Measurements from ENCODE around the gene NXPH4. TPM values are rescaled to one million over a fixed set of nuclear protein-coding genes. Genes with fewer than 3 reads are reported as not detected.

NXPH4 gene
- total RNA-seq, 4 donors from 2014 or later = 18.4 to 21.3 (median 19.9) TPM

GRCh38 chr12:57235017-57235727, 18.6 kb downstream of the NXPH4 start:
- no peak for DNase-seq (ENCODE audit: low spot score in 2 of 2)
- H3K4me3 ChIP-seq (ENCODE audit: low read depth, poor library complexity, severe bottlenecking) = no peak overlapping the region
- intact Hi-C loops (cut with DNase I; ENCODE audit: low total_unique reads) = no loop called here
- TF ChIP-seq POLR2A (IDR thresholded peaks at IDR 0.05) = no peak
- TF ChIP-seq, protein P1, sequence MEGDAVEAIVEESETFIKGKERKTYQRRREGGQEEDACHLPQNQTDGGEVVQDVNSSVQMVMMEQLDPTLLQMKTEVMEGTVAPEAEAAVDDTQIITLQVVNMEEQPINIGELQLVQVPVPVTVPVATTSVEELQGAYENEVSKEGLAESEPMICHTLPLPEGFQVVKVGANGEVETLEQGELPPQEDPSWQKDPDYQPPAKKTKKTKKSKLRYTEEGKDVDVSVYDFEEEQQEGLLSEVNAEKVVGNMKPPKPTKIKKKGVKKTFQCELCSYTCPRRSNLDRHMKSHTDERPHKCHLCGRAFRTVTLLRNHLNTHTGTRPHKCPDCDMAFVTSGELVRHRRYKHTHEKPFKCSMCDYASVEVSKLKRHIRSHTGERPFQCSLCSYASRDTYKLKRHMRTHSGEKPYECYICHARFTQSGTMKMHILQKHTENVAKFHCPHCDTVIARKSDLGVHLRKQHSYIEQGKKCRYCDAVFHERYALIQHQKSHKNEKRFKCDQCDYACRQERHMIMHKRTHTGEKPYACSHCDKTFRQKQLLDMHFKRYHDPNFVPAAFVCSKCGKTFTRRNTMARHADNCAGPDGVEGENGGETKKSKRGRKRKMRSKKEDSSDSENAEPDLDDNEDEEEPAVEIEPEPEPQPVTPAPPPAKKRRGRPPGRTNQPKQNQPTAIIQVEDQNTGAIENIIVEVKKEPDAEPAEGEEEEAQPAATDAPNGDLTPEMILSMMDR (IDR thresholded peaks at IDR 0.05) = no peak
- 47 to 48% methylated on average over 17 to 26 of the region's 26 CpGs for WGBS, 2 donors

DNA sequence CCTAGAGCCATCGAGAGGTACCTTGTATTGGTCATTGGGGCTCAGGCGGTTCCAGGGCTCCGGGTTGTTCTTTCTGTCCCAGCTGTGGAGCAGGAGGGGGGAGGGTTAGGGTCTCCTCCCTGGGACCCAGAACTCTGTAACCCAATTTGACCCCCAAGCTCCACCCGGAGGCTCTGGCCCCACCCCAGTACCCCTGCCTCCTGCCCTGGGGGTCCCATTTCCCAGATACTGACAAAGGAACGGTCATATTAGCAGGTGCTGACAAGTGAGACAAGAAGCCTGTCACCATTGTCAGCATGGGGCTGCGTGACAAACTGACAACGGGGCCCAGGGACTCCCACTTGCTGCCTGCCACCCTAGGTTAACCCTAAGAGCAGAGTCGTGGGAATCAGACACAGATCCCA, 19.1 kb downstream of the NXPH4 start:
- intact Hi-C loops (cut with DNase I; ENCODE audit: low total_unique reads) = no loop called here
- TF ChIP-seq, protein P1 (IDR thresholded peaks at IDR 0.05) = no peak
- no peak for TF ChIP-seq POLR2A (IDR thresholded peaks at IDR 0.05)
- DNase-seq (ENCODE audit: low spot score in 2 of 2) = no peak
- 46 to 61% methylated on average over 8 of the region's 8 CpGs for WGBS, 2 donors
- H3K4me3 ChIP-seq (ENCODE audit: low read depth, poor library complexity, severe bottlenecking) = no peak overlapping the region

GRCh38 chr12:57236201-57236924, 19.8 kb downstream of the NXPH4 start:
- TF ChIP-seq, protein P1 (IDR thresholded peaks at IDR 0.05) = no peak
- TF ChIP-seq POLR2A (IDR thresholded peaks at IDR 0.05) = no peak
- intact Hi-C loops (cut with DNase I; ENCODE audit: low total_unique reads) = no loop called here
- H3K4me3 ChIP-seq (ENCODE audit: low read depth, poor library complexity, severe bottlenecking) = no peak overlapping the region
- no peak for DNase-seq (ENCODE audit: low spot score in 2 of 2)
- 9 to 16% methylated on average over 36 to 37 of the region's 40 CpGs for WGBS, 2 donors

DNA sequence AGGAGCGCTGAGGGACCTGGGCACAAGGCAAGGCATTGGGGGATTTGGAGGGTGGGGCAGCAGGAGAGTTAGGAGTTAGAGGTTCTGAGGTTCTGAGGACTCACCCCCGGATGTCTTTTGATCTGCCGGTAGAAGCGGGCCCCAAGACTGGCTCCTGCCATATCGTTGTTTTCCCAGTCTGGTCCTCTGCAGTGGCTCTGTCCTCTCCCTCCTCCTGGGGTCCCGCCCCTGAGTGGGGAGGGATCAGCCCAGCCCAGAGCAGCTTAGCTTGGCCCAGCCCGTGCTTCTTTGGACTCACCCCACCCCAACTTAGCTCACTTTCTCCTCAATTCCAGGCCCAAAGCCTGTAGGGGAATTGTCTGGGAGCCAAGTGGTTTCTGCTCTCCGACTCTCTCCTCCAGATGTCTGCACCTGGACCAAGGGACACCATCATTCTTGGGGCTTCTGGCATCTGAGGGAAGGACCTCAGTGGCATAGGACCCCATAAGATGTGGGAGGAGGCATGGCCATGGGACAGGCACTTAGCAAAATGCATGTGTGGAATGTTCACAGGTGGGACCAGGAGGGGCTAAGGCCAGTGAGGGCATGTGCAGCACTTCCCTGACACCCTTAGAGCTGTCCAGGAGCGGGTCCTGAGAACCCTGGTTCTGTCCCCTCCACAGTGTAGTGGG, 20.5 kb downstream of the NXPH4 start:
- DNase-seq (ENCODE audit: low spot score in 2 of 2) = no peak
- intact Hi-C loops (cut with DNase I; ENCODE audit: low total_unique reads) = no loop called here
- 22 to 29% methylated on average over 9 of the region's 9 CpGs for WGBS, 2 donors
- TF ChIP-seq, protein P1 (IDR thresholded peaks at IDR 0.05) = no peak
- no peak for TF ChIP-seq POLR2A (IDR thresholded peaks at IDR 0.05)
- H3K4me3 ChIP-seq (ENCODE audit: low read depth, poor library complexity, severe bottlenecking) = no peak overlapping the region

DNA sequence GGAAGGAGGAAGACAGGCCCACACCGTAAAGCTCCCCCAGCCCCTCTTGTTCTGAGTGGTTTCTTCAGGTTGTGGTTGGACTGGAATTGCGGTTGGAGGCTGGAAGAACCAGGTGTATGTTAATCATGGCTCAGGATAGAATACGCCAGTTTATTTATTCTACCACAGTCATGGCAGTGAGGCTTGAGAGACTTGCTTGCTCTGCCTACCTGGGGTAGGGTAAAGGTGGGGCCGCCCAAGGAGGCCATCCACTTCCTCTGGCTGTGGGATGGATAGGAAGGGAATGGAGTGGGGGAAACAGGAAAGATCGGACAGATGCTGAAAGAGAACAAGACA, 21.0 kb downstream of the NXPH4 start:
- no peak for TF ChIP-seq POLR2A (IDR thresholded peaks at IDR 0.05)
- TF ChIP-seq, protein P1 (IDR thresholded peaks at IDR 0.05) = no peak
- H3K4me3 ChIP-seq (ENCODE audit: low read depth, poor library complexity, severe bottlenecking) = no peak overlapping the region
- WGBS, 2 donors = 33 to 42% methylated on average over 5 of the region's 5 CpGs
- no peak for DNase-seq (ENCODE audit: low spot score in 2 of 2)
- intact Hi-C loops (cut with DNase I; ENCODE audit: low total_unique reads) = no loop called here
